Keratinocyte (primary cell): ENCODE data around the gene RDX. TPM values are rescaled to one million over a fixed set of nuclear protein-coding genes. Genes with fewer than 3 reads are reported as not detected.

Experiments
- DNase-seq: peaks from one replicate; pipeline ENCODE4 v3.0.0-alpha.2; 2011; ENCODE audit warnings: low read depth, missing footprints, low spot score
- FAIRE-seq: peaks from 2 replicates; lab custom pipeline; 2011; peaks lifted over from hg19 to GRCh38; lab: Jason Lieb, UNC
- H2AFZ ChIP-seq: 2 replicates; pipeline ENCODE4 v1.6.0; 2012; ENCODE audit warnings: low read length, control low read depth, inconsistent platforms; ENCODE audit not compliant: control insufficient read depth
- H3K27ac ChIP-seq: 2 replicates; pipeline ENCODE4 v1.5.1; 2011; ENCODE audit warnings: low read length; ENCODE audit not compliant: control insufficient read depth, insufficient read depth
- H3K27me3 ChIP-seq: 3 replicates; pipeline ENCODE4 v1.6.0; 2011; ENCODE audit warnings: low read length; ENCODE audit not compliant: control insufficient read depth, insufficient read depth; ENCODE audit errors: extremely low read depth
- H3K36me3 ChIP-seq, 2 experiments: 2 replicates in 1 of 2; 3 replicates in 1 of 2; pipeline ENCODE4 v1.5.1; 2011; ENCODE audit warnings: low read length in 2 of 2, mild to moderate bottlenecking in 1 of 2; ENCODE audit not compliant: control insufficient read depth in 2 of 2, insufficient read depth in 2 of 2; ENCODE audit errors: extremely low read depth in 1 of 2
- H3K4me1 ChIP-seq: 3 replicates; pipeline ENCODE4 v1.5.1; 2011; ENCODE audit warnings: low read length; ENCODE audit not compliant: control insufficient read depth, insufficient read depth; ENCODE audit errors: extremely low read depth
- H3K4me2 ChIP-seq: 3 replicates; pipeline ENCODE4 v1.6.0; 2011; ENCODE audit warnings: low read depth, low read length; ENCODE audit not compliant: control insufficient read depth, insufficient read depth; ENCODE audit errors: extremely low read depth
- H3K4me3 ChIP-seq, 3 experiments: fragments of 200-600 bp in 1 of 3; sonication (generic) in 1 of 3; 2 replicates in 2 of 3; 3 replicates in 1 of 3; pipeline ENCODE4 v1.5.1; 2011 to 2016; ENCODE audit warnings: low read length in 3 of 3, mild to moderate bottlenecking in 3 of 3, control low read depth in 2 of 3, inconsistent platforms in 1 of 3, low read depth in 1 of 3, mixed read lengths in 1 of 3, mixed run types in 1 of 3, moderate library complexity in 1 of 3; ENCODE audit not compliant: control insufficient read depth in 2 of 3, insufficient read depth in 2 of 3; ENCODE audit errors: extremely low read depth in 1 of 3
- H3K79me2 ChIP-seq: 2 replicates; pipeline ENCODE4 v1.6.0; 2012; ENCODE audit warnings: low read length; ENCODE audit not compliant: control insufficient read depth, insufficient read depth
- H3K9ac ChIP-seq: 3 replicates; pipeline ENCODE4 v1.6.0; 2011; ENCODE audit warnings: low read length; ENCODE audit not compliant: control insufficient read depth, insufficient read depth; ENCODE audit errors: extremely low read depth
- H3K9me1 ChIP-seq: 3 replicates; pipeline ENCODE4 v1.6.0; 2011; ENCODE audit warnings: low read length; ENCODE audit not compliant: control insufficient read depth, insufficient read depth; ENCODE audit errors: extremely low read depth
- H3K9me3 ChIP-seq: 2 replicates; pipeline ENCODE4 v1.5.1; 2012; ENCODE audit warnings: low read depth, low read length; ENCODE audit not compliant: control insufficient read depth
- H4K20me1 ChIP-seq: 3 replicates; pipeline ENCODE4 v1.6.0; 2011; ENCODE audit warnings: low read length; ENCODE audit not compliant: control insufficient read depth, insufficient read depth; ENCODE audit errors: extremely low read depth
- EZH2 ChIP-seq: IDR thresholded peaks from one replicate; pipeline ENCODE4 v1.6.1; 2012; ENCODE audit warnings: inconsistent platforms, mild to moderate bottlenecking, low read length, moderate library complexity
- dilution Hi-C: fragments of 300-500 bp; cut with MboI; formaldehyde crosslinking; loops from one replicate; pipeline ENCODE4 v1.7.0; 2020; ENCODE audit warnings: low sequenced_read_pairs; ENCODE audit not compliant: extremely low pct_ligation_motif_present
- polyA plus RNA-seq, 5 experiments: library from polyadenylated mRNA; depleted of rRNA in 3 of 5; stranded (reverse) in 3 of 5; stranded (forward) in 1 of 5; unstranded in 1 of 5; fragments of >200 nt; gene quantifications; 1 replicate in 1 of 5; 2 replicates in 3 of 5; 3 replicates in 1 of 5; pipeline versions ENCODE4 v1.2.1 to v1.2.3, GENCODE V29; 2011 to 2012; ENCODE audit warnings: missing spikeins in 2 of 5, low read depth in 1 of 5, low replicate concordance in 1 of 5
- TF ChIP-seq, protein P1 (sequence below), 3 experiments: IDR thresholded peaks in 1 of 3; conservative IDR thresholded peaks in 1 of 3; optimal IDR thresholded peaks in 1 of 3; 2 replicates in 2 of 3; 3 replicates in 1 of 3; pipeline versions ENCODE3 to v1.5.1; 2011; ENCODE audit warnings: low read length in 3 of 3, mild to moderate bottlenecking in 3 of 3, moderate library complexity in 2 of 3, control low read depth in 1 of 3, inconsistent platforms in 1 of 3; ENCODE audit not compliant: insufficient read depth in 2 of 3; ENCODE audit errors: extremely low read depth in 1 of 3

The RDX gene
- polyA plus RNA-seq, 1 donor (not counting 4 experiments of a cell fraction or from before 2014, with no cell fraction given), result 85.4 TPM

GRCh38 chr11:110158317-110159200, 137.9 kb downstream of the RDX start:
- Histone ChIP-seq H3K9me1 (no peaks in the 10 kb centered on the region), H3K9me3 (no peaks in the 10 kb centered on the region), H3K79me2 (no peaks in the 10 kb centered on the region), H3K9ac (no peak overlapping the region), H4K20me1 (no peaks in the 10 kb centered on the region), H3K4me2 (no peak overlapping the region), H3K27ac (no peak overlapping the region), H3K4me1 (no peaks in the 10 kb centered on the region), H3K4me3 (no peak overlapping the region), H3K36me3 (peaks cover 11 to 14% of the 10 kb centered on the region in 2 experiments), H3K27me3 (no peaks in the 10 kb centered on the region), H2AFZ (no peak overlapping the region)
- DNase-seq (no peak), FAIRE-seq (no peak)
- dilution Hi-C loops, result no loop called here
- TF ChIP-seq, protein P1, sequence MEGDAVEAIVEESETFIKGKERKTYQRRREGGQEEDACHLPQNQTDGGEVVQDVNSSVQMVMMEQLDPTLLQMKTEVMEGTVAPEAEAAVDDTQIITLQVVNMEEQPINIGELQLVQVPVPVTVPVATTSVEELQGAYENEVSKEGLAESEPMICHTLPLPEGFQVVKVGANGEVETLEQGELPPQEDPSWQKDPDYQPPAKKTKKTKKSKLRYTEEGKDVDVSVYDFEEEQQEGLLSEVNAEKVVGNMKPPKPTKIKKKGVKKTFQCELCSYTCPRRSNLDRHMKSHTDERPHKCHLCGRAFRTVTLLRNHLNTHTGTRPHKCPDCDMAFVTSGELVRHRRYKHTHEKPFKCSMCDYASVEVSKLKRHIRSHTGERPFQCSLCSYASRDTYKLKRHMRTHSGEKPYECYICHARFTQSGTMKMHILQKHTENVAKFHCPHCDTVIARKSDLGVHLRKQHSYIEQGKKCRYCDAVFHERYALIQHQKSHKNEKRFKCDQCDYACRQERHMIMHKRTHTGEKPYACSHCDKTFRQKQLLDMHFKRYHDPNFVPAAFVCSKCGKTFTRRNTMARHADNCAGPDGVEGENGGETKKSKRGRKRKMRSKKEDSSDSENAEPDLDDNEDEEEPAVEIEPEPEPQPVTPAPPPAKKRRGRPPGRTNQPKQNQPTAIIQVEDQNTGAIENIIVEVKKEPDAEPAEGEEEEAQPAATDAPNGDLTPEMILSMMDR (optimal IDR thresholded peaks at IDR 0.05 in 1 of 3, IDR thresholded peaks at IDR 0.05 in 1 of 3, conservative IDR thresholded peaks at IDR 0.05 in 1 of 3; ENCODE audit: extremely low read depth in 1 of 3, insufficient read depth in 2 of 3, low read length in 3 of 3), result no peak
- no peak for TF ChIP-seq EZH2

- peaks cover 10 to 13% of the 10 kb centered on the region in 2 experiments for H3K36me3 ChIP-seq
- no peak for DNase-seq
- no peak for FAIRE-seq
Observed at GRCh38 chr11:110156503-110156902, 139.9 kb downstream of the RDX start.

More at GRCh38 chr11:110156503-110156902, 139.9 kb downstream of the RDX start:
- dilution Hi-C loops, result no loop called here
- Histone ChIP-seq H3K4me1 (no peaks in the 10 kb centered on the region), H3K9ac (no peak overlapping the region), H3K4me2 (no peak overlapping the region), H2AFZ (no peak overlapping the region), H3K9me1 (no peaks in the 10 kb centered on the region), H3K27ac (no peak overlapping the region), H4K20me1 (no peaks in the 10 kb centered on the region), H3K4me3 (no peak overlapping the region), H3K9me3 (no peaks in the 10 kb centered on the region), H3K79me2 (peaks cover 4% of the 10 kb centered on the region), H3K27me3 (no peaks in the 10 kb centered on the region)
- TF ChIP-seq, protein P1 (optimal IDR thresholded peaks at IDR 0.05 in 1 of 3, IDR thresholded peaks at IDR 0.05 in 1 of 3, conservative IDR thresholded peaks at IDR 0.05 in 1 of 3; ENCODE audit: extremely low read depth in 1 of 3, insufficient read depth in 2 of 3, low read length in 3 of 3), result no peak
- TF ChIP-seq EZH2, result no peak
